Measurements from ENCODE around the gene CWC15. TPM values are rescaled to one million over a fixed set of nuclear protein-coding genes. Genes with fewer than 3 reads are reported as not detected.

Gene CWC15
- total RNA-seq, 3 donors from 2014 or later = 42.9 to 62.7 (median 47.9) TPM

DNA sequence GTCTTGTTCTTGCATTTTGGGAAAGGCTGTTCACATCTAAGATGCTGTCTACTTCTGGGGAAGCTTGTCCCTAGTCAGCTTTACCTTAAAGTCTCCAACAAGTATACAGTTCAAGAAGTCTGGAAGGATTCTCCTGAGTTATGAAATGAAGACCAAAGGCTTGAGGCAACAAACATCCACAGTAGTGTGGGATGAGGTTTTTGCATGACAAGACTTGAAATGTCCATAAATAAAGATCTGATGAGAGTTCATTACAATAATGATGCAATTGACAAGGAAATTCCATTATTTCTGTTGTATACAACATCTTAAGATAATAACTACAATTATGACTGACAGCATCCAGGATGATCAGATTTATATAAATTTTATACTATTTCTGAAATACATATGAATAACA, 30.4 kb upstream of the CWC15 start:
- intact Hi-C loops (cut with DNase I; ENCODE audit: low total_unique reads) = no loop called here
- Histone ChIP-seq H3K4me3 (no peak overlapping the region), H3K36me3 (no peaks in the 10 kb centered on the region), H3K27ac (no peak overlapping the region), H3K27me3 (no peaks in the 10 kb centered on the region), H3K4me1 (no peaks in the 10 kb centered on the region), H3K9me3 (no peaks in the 10 kb centered on the region)
- TF ChIP-seq POLR2A (IDR thresholded peaks at IDR 0.05) (no peak), POLR2AphosphoS5 (IDR thresholded peaks at IDR 0.05) (no peak)
- TF ChIP-seq, protein P1, sequence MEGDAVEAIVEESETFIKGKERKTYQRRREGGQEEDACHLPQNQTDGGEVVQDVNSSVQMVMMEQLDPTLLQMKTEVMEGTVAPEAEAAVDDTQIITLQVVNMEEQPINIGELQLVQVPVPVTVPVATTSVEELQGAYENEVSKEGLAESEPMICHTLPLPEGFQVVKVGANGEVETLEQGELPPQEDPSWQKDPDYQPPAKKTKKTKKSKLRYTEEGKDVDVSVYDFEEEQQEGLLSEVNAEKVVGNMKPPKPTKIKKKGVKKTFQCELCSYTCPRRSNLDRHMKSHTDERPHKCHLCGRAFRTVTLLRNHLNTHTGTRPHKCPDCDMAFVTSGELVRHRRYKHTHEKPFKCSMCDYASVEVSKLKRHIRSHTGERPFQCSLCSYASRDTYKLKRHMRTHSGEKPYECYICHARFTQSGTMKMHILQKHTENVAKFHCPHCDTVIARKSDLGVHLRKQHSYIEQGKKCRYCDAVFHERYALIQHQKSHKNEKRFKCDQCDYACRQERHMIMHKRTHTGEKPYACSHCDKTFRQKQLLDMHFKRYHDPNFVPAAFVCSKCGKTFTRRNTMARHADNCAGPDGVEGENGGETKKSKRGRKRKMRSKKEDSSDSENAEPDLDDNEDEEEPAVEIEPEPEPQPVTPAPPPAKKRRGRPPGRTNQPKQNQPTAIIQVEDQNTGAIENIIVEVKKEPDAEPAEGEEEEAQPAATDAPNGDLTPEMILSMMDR (IDR thresholded peaks at IDR 0.05) = no peak
- DNase-seq (ENCODE audit: low spot score in 2 of 2) = no peak

DNA sequence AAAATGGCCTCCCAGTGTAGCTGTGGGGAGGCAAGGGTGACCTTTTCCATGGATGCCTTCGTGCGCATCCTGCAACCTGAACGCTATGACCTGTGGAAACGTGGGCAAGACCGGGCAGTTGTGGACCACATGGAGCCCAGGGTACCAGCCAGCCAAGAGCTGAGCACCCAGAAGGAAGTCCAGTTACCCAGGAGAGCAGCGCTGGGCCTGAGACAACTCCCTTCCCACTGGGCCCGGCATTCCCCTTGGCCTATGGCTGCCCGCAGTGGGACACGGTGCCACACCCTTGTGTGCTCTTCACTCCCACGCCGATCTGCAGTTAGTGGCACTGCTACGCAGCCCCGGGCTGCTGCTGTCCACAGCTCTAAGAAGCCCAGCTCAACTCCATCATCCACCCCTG, 24.9 kb upstream of the CWC15 start:
- no peak for DNase-seq (ENCODE audit: low spot score in 2 of 2)
- Histone ChIP-seq H3K27me3 (no peaks in the 10 kb centered on the region), H3K4me3 (no peak overlapping the region), H3K36me3 (no peaks in the 10 kb centered on the region), H3K27ac (no peak overlapping the region), H3K9me3 (no peaks in the 10 kb centered on the region), H3K4me1 (no peaks in the 10 kb centered on the region)
- intact Hi-C loops (cut with DNase I; ENCODE audit: low total_unique reads) = no loop called here
- TF ChIP-seq POLR2A (IDR thresholded peaks at IDR 0.05) (no peak), POLR2AphosphoS5 (IDR thresholded peaks at IDR 0.05) (no peak)
- TF ChIP-seq, protein P1 (IDR thresholded peaks at IDR 0.05) = no peak

DNA sequence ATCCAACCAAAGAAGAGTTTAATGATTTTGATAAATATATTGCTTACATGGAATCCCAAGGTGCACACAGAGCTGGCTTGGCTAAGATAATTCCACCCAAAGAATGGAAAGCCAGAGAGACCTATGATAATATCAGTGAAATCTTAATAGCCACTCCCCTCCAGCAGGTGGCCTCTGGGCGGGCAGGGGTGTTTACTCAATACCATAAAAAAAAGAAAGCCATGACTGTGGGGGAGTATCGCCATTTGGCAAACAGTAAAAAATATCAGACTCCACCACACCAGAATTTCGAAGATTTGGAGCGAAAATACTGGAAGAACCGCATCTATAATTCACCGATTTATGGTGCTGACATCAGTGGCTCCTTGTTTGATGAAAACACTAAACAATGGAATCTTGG, 24.1 kb upstream of the CWC15 start:
- intact Hi-C loops (cut with DNase I; ENCODE audit: low total_unique reads) = no loop called here
- no peaks in the 10 kb centered on the region for H3K27me3 ChIP-seq
- DNase-seq (ENCODE audit: low spot score in 2 of 2) = no peak
- no peak overlapping the region for H3K27ac ChIP-seq
- no peak overlapping the region for H3K4me3 ChIP-seq
- TF ChIP-seq, protein P1 (IDR thresholded peaks at IDR 0.05) = no peak
- no peak for TF ChIP-seq POLR2AphosphoS5 (IDR thresholded peaks at IDR 0.05)
- no peak for TF ChIP-seq POLR2A (IDR thresholded peaks at IDR 0.05)
- H3K4me1 ChIP-seq = no peaks in the 10 kb centered on the region
- no peaks in the 10 kb centered on the region for H3K36me3 ChIP-seq
- no peaks in the 10 kb centered on the region for H3K9me3 ChIP-seq

DNA sequence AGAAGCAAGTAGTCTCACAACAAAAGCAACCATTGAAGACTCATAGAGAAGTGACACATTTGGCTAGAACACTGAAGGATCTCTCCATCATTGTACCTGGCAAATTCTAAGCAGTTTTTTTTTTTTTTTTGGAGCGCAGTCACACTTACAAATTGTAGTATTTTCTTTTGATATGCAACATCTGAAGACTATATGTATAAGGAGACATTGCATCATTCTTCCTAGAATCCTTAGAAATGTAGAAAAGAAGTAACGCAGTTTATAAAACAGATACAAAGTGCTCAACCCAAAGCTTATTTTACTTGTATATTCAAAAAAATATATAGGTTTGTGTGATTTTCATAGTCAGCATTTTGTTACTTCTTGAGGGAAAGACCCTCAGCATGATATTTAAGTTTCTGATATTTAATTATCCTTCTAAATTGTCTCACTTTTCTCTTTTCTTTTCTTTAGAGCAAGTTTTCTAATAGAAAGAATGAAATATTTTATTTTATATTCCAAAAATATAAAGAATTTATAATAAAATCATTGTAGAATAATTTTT, 20.1 kb upstream of the CWC15 start:
- no peaks in the 10 kb centered on the region for H3K27me3 ChIP-seq
- TF ChIP-seq POLR2AphosphoS5 (IDR thresholded peaks at IDR 0.05) (no peak), POLR2A (IDR thresholded peaks at IDR 0.05) (no peak)
- TF ChIP-seq, protein P1 (IDR thresholded peaks at IDR 0.05) = no peak
- H3K36me3 ChIP-seq = no peaks in the 10 kb centered on the region
- H3K4me3 ChIP-seq = no peak overlapping the region
- H3K9me3 ChIP-seq = no peaks in the 10 kb centered on the region
- no peaks in the 10 kb centered on the region for H3K4me1 ChIP-seq
- DNase-seq (ENCODE audit: low spot score in 2 of 2) = no peak
- intact Hi-C loops (cut with DNase I; ENCODE audit: low total_unique reads) = no loop called here
- no peak overlapping the region for H3K27ac ChIP-seq

DNA sequence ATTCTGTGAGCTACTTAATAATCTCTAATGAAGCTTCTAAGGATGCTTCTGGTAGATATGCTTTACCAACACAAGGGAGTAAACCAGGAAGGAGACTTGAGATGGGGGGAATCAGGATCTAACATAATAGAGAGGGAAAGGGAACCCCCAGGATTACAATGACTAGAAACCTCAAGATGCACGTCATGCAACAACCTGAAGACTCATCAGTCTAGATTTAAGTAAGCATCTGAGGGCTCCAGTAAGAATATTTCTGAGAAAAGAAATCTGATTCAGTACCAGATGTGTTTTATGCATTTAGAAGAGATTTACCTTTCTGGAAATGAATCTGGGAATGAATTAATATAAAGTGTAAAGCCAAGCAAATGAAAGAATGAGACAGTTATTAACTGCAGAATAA, 15.4 kb upstream of the CWC15 start:
- intact Hi-C loops (cut with DNase I; ENCODE audit: low total_unique reads) = no loop called here
- Histone ChIP-seq H3K4me1 (no peaks in the 10 kb centered on the region), H3K9me3 (no peaks in the 10 kb centered on the region), H3K27ac (no peak overlapping the region), H3K27me3 (no peaks in the 10 kb centered on the region), H3K4me3 (no peak overlapping the region), H3K36me3 (no peaks in the 10 kb centered on the region)
- no peak for TF ChIP-seq POLR2A (IDR thresholded peaks at IDR 0.05)
- no peak for TF ChIP-seq POLR2AphosphoS5 (IDR thresholded peaks at IDR 0.05)
- TF ChIP-seq, protein P1 (IDR thresholded peaks at IDR 0.05) = no peak
- no peak for DNase-seq (ENCODE audit: low spot score in 2 of 2)

Measured in breast epithelium (tissue), 4 donors.